Karpas-422 (cell line): ENCODE results near the gene NFXL1. TPM values are rescaled to one million over a fixed set of nuclear protein-coding genes. Genes with fewer than 3 reads are reported as not detected.

Source experiments
- DNase-seq: peaks from one replicate; pipeline ENCODE4 v3.0.0-alpha.2; 2015
- H2AFZ ChIP-seq: fragments of 200-600 bp; sonication (generic); 2 replicates; pipeline ENCODE4 v1.6.1; 2014; ENCODE audit warnings: antibody characterized with exemption, low read length, mixed read lengths
- H3K27ac ChIP-seq: fragments of 200-600 bp; sonication (generic); 2 replicates; pipeline ENCODE4 v1.5.1; 2014; ENCODE audit warnings: mild to moderate bottlenecking, low read length, moderate library complexity
- H3K27me3 ChIP-seq: fragments of 200-600 bp; sonication (generic); 2 replicates; pipeline ENCODE4 v1.6.1; 2014; ENCODE audit warnings: low read length, mixed read lengths
- H3K36me3 ChIP-seq: fragments of 200-600 bp; sonication (generic); 2 replicates; pipeline ENCODE4 v1.6.1; 2014; ENCODE audit warnings: low read length, mixed read lengths; ENCODE audit not compliant: insufficient read depth
- H3K4me1 ChIP-seq: fragments of 200-600 bp; sonication (generic); 2 replicates; pipeline ENCODE4 v1.6.1; 2014; ENCODE audit warnings: mild to moderate bottlenecking, low read length, mixed read lengths
- H3K4me2 ChIP-seq: fragments of 200-600 bp; sonication (generic); 2 replicates; pipeline ENCODE4 v1.6.1; 2014; ENCODE audit warnings: low read length, low read depth, mild to moderate bottlenecking; ENCODE audit not compliant: poor library complexity, severe bottlenecking
- H3K4me3 ChIP-seq: fragments of 200-600 bp; sonication (generic); 2 replicates; pipeline ENCODE4 v1.5.1; 2014; ENCODE audit warnings: mild to moderate bottlenecking, antibody characterized with exemption, low read length, mixed read lengths
- H3K79me2 ChIP-seq: fragments of 200-600 bp; sonication (generic); 2 replicates; pipeline ENCODE4 v1.6.1; 2014; ENCODE audit warnings: mild to moderate bottlenecking, low read length, mixed read lengths
- H3K9ac ChIP-seq: fragments of 200-600 bp; sonication (generic); 2 replicates; pipeline ENCODE4 v1.6.0; 2014; ENCODE audit warnings: low read length
- H3K9me2 ChIP-seq: fragments of 200-600 bp; sonication (generic), shearing (Covaris generic); replicated peaks from 2 replicates; pipeline ENCODE4 v1.6.0; 2014; ENCODE audit warnings: mild to moderate bottlenecking, low read length, moderate library complexity; ENCODE audit not compliant: insufficient read depth
- H3K9me3 ChIP-seq: fragments of 300-700, 200-600 bp; sonication (generic); 2 replicates; pipeline ENCODE4 v1.6.1; 2014; ENCODE audit warnings: low read length, mixed read lengths
- H4K20me1 ChIP-seq: fragments of 200-600 bp; sonication (generic); 2 replicates; pipeline ENCODE4 v1.6.1; 2014; ENCODE audit warnings: mild to moderate bottlenecking, antibody characterized with exemption, low read length, low read depth; ENCODE audit not compliant: insufficient read depth
- total RNA-seq: library from RNA; depleted of rRNA; stranded (reverse); fragments of >200 nt; shearing (Covaris generic); gene quantifications from 2 replicates; pipeline ENCODE4 v1.2.3, GENCODE V29; 2014; ENCODE audit warnings: low replicate concordance; rRNA removed

Gene NFXL1
- 30.7 and 41.1 TPM in 2 replicates for total RNA-seq

- peak within 1 kb of the TSS; percentile 82 for H3K9ac ChIP-seq
- no peaks in the 10 kb centered on the region for H4K20me1 ChIP-seq
- peak; percentile 99 for DNase-seq
Observed at GRCh38 chr4:47914220-47914925, at the start of gene NFXL1. Gene NFXL1, minus strand, starts transcription at chr4:47914583. Its CDS starts 380 bp downstream, at chr4:47914203.

GRCh38 chr4:47954677-47955076, 40.3 kb upstream of the NFXL1 start:
- H2AFZ ChIP-seq, result no peak overlapping the region
- H3K79me2 ChIP-seq, result no peaks in the 10 kb centered on the region
- DNase-seq, result no peak
- no peaks in the 10 kb centered on the region for H3K9me3 ChIP-seq
- no peaks in the 10 kb centered on the region for H3K4me1 ChIP-seq
- no peak overlapping the region for H3K9ac ChIP-seq
- H3K9me2 ChIP-seq, result no peaks in the 10 kb centered on the region
- H3K36me3 ChIP-seq, result no peaks in the 10 kb centered on the region
- no peak overlapping the region for H3K27ac ChIP-seq
- no peaks in the 10 kb centered on the region for H3K27me3 ChIP-seq
- H4K20me1 ChIP-seq, result no peaks in the 10 kb centered on the region
- H3K4me3 ChIP-seq, result no peak overlapping the region
- no peak overlapping the region for H3K4me2 ChIP-seq

More at GRCh38 chr4:47914220-47914925, at the start of gene NFXL1:
- peaks cover 16% of the 10 kb centered on the region for H3K36me3 ChIP-seq
- no peaks in the 10 kb centered on the region for H3K27me3 ChIP-seq
- peaks cover 44% of the 10 kb centered on the region for H3K4me1 ChIP-seq
- H3K4me3 ChIP-seq, result peak within 1 kb of the TSS; percentile 77
- no peaks in the 10 kb centered on the region for H3K9me3 ChIP-seq
- peak within 1 kb of the TSS; percentile 65; the same call in 1 of the 2 replicates for H2AFZ ChIP-seq
- peak within 1 kb of the TSS; percentile 72 for H3K27ac ChIP-seq
- H3K9me2 ChIP-seq, result no peaks in the 10 kb centered on the region
- H3K79me2 ChIP-seq, result peaks cover 45% of the 10 kb centered on the region
- H3K4me2 ChIP-seq, result peak within 1 kb of the TSS; percentile 96

- Histone ChIP-seq H3K9me2 (no peaks in the 10 kb centered on the region), H3K9ac (no peak overlapping the region), H3K79me2 (no peaks in the 10 kb centered on the region), H3K36me3 (no peaks in the 10 kb centered on the region), H3K27me3 (no peaks in the 10 kb centered on the region), H3K4me2 (no peak overlapping the region), H3K4me1 (no peaks in the 10 kb centered on the region), H3K27ac (no peak overlapping the region), H3K9me3 (no peaks in the 10 kb centered on the region), H2AFZ (no peak overlapping the region), H4K20me1 (no peaks in the 10 kb centered on the region), H3K4me3 (no peak overlapping the region)
- DNase-seq, result no peak
Observed at GRCh38 chr4:47954245-47954644, 39.9 kb upstream of the NFXL1 start.

- H3K9me2 ChIP-seq, result no peaks in the 10 kb centered on the region
- no peaks in the 10 kb centered on the region for H3K79me2 ChIP-seq
- H3K27me3 ChIP-seq, result no peaks in the 10 kb centered on the region
- H3K9ac ChIP-seq, result no peak overlapping the region
- H3K9me3 ChIP-seq, result no peaks in the 10 kb centered on the region
- no peaks in the 10 kb centered on the region for H3K4me1 ChIP-seq
- no peaks in the 10 kb centered on the region for H3K36me3 ChIP-seq
- DNase-seq, result no peak
- H3K4me3 ChIP-seq, result no peak overlapping the region
- no peaks in the 10 kb centered on the region for H4K20me1 ChIP-seq
- no peak overlapping the region for H2AFZ ChIP-seq
- no peak overlapping the region for H3K27ac ChIP-seq
- no peak overlapping the region for H3K4me2 ChIP-seq
Observed at GRCh38 chr4:47945930-47946726, 31.7 kb upstream of the NFXL1 start.

GRCh38 chr4:47942081-47942819, 27.9 kb upstream of the NFXL1 start:
- no peaks in the 10 kb centered on the region for H3K4me1 ChIP-seq
- no peak overlapping the region for H3K4me3 ChIP-seq
- H3K27ac ChIP-seq, result no peak overlapping the region
- H2AFZ ChIP-seq, result no peak overlapping the region
- H3K9ac ChIP-seq, result no peak overlapping the region
- no peaks in the 10 kb centered on the region for H3K9me3 ChIP-seq
- no peak overlapping the region for H3K4me2 ChIP-seq
- no peaks in the 10 kb centered on the region for H3K9me2 ChIP-seq
- H3K79me2 ChIP-seq, result no peaks in the 10 kb centered on the region
- no peaks in the 10 kb centered on the region for H3K36me3 ChIP-seq
- no peak for DNase-seq
- H3K27me3 ChIP-seq, result no peaks in the 10 kb centered on the region
- H4K20me1 ChIP-seq, result no peaks in the 10 kb centered on the region

DNA sequence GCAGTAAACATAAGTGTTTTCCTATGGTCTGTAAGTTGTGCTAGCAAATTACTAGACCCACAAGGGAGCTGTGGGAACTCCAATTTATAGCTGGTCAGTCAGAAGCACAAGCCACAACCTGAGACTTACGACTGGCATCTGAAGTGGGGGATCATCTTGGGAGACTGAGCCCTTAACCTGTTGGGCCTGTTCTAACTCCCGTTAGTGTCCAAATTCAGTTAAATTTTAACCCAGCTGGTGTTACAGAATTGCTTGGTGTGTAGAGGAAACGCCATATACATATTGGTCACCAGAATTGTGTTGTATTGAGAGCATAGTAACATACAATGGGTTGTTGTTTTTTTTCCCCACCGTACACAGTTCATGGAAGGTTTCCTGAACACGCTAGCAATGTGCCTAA, 25.1 kb upstream of the NFXL1 start:
- no peaks in the 10 kb centered on the region for H3K36me3 ChIP-seq
- H3K27me3 ChIP-seq, result no peaks in the 10 kb centered on the region
- H3K9me2 ChIP-seq, result no peaks in the 10 kb centered on the region
- H3K9me3 ChIP-seq, result no peaks in the 10 kb centered on the region
- no peak overlapping the region for H3K27ac ChIP-seq
- no peak overlapping the region for H3K4me3 ChIP-seq
- no peak for DNase-seq
- H3K9ac ChIP-seq, result no peak overlapping the region
- H3K79me2 ChIP-seq, result no peaks in the 10 kb centered on the region
- H3K4me1 ChIP-seq, result no peaks in the 10 kb centered on the region; the same call in 1 of the 2 replicates
- no peaks in the 10 kb centered on the region for H4K20me1 ChIP-seq
- no peak overlapping the region for H2AFZ ChIP-seq
- H3K4me2 ChIP-seq, result no peak overlapping the region

GRCh38 chr4:47936336-47936735, 22.0 kb upstream of the NFXL1 start:
- Histone ChIP-seq H2AFZ (no peak overlapping the region), H3K27me3 (no peaks in the 10 kb centered on the region), H3K9me3 (no peaks in the 10 kb centered on the region), H3K9me2 (no peaks in the 10 kb centered on the region), H4K20me1 (no peaks in the 10 kb centered on the region), H3K4me2 (no peak overlapping the region), H3K9ac (no peak overlapping the region), H3K4me1 (peaks cover 14% of the 10 kb centered on the region), H3K36me3 (no peaks in the 10 kb centered on the region), H3K4me3 (no peak overlapping the region), H3K79me2 (no peaks in the 10 kb centered on the region), H3K27ac (no peak overlapping the region)
- DNase-seq, result no peak

DNA sequence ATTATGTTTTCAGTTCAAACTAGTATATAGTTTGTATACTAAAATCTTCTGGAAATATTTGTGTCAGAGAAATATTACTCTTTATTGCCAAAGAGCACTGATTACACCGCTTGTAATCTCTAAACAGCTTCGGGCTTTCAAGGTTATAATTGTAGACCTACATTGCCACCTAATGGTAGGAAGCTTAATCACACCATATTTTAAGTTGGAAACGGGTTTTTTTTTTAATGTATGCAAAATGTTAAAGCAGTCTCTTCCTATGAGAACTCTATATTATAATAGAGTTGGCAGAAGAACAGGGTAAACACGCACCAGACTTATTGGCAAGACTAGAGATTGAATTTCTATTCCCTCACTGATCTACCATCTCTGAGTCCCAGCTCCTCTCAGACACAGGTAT, 19.5 kb upstream of the NFXL1 start:
- Histone ChIP-seq H3K9me3 (no peaks in the 10 kb centered on the region), H3K4me3 (no peak overlapping the region), H3K27ac (no peak overlapping the region), H3K4me2 (peak overlapping the region; percentile 8), H3K9ac (no peak overlapping the region), H3K36me3 (no peaks in the 10 kb centered on the region), H3K9me2 (no peaks in the 10 kb centered on the region), H3K4me1 (peaks cover 24% of the 10 kb centered on the region), H3K27me3 (no peaks in the 10 kb centered on the region), H2AFZ (no peak overlapping the region; the same call in 1 of the 2 replicates), H3K79me2 (no peaks in the 10 kb centered on the region), H4K20me1 (no peaks in the 10 kb centered on the region)
- peak; percentile 91 for DNase-seq
